GM12874 (cell line): ENCODE measurements around the gene ANXA11.

Source experiments
- TF ChIP-seq, protein P1 (sequence below): IDR thresholded peaks from 2 replicates; pipeline ENCODE4 v1.5.1; 2011; ENCODE audit warnings: low read depth, mild to moderate bottlenecking, control low read depth, low read length, moderate library complexity; ENCODE audit not compliant: insufficient read depth

The ANXA11 gene

DNA sequence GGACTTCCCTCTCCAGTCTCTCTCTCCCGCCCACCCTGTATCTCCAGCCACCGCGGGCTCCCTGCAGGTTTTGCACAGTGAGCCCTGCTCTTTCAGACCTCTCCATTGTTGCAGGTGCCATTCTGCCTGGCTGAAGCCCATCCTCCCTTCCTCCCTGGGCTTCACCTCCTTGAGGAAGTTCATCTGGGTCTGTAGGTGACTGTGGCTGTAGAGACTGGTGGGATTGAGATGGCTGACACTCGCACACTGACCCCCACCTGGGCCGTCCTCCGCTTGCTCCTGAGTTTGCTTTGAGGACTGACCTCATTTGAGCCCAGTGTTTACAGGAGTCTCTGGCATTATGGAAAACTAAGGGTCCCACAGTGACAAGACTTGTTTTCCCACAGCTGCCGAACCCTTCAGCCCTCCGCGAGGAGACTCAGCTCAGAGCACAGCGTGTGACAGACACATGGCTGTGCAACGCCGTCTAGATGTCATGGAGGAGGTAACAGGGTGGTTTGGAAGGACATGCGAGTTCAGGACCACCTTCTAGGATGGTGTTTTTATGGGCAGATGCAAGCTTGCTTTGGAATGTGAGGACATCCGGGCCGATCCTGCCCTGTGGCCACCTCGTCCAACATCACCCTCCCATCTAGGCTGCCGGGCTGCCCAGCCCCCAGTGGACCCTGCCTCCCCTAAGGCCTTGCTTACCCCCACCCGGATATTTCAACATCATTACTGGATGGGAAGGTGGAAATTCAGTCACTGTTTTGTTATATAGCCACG lies 63.5 kb downstream of the ANXA11 start:
- TF ChIP-seq, protein P1, sequence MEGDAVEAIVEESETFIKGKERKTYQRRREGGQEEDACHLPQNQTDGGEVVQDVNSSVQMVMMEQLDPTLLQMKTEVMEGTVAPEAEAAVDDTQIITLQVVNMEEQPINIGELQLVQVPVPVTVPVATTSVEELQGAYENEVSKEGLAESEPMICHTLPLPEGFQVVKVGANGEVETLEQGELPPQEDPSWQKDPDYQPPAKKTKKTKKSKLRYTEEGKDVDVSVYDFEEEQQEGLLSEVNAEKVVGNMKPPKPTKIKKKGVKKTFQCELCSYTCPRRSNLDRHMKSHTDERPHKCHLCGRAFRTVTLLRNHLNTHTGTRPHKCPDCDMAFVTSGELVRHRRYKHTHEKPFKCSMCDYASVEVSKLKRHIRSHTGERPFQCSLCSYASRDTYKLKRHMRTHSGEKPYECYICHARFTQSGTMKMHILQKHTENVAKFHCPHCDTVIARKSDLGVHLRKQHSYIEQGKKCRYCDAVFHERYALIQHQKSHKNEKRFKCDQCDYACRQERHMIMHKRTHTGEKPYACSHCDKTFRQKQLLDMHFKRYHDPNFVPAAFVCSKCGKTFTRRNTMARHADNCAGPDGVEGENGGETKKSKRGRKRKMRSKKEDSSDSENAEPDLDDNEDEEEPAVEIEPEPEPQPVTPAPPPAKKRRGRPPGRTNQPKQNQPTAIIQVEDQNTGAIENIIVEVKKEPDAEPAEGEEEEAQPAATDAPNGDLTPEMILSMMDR, result no peak

DNA sequence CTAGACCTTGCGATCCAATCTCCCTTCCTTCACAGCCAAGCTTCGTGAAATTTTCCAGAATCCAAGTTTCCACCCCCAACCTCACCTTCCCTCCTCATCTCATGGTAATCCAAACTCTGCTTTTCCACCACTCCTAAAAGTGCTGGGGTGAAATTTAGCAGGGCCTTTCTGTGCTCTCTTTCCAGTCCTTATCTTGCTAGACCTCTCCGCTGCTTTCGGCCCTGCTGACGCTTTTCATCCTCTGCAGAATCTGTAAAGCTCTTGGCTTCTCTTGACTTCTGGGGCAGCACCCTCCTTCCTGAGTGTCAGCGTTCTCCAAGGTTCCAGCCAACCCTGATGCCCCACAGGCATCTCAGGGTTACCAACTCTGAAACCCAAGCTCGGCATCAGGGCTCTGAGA lies 65.1 kb downstream of the ANXA11 start:
- TF ChIP-seq, protein P1, result no peak

DNA sequence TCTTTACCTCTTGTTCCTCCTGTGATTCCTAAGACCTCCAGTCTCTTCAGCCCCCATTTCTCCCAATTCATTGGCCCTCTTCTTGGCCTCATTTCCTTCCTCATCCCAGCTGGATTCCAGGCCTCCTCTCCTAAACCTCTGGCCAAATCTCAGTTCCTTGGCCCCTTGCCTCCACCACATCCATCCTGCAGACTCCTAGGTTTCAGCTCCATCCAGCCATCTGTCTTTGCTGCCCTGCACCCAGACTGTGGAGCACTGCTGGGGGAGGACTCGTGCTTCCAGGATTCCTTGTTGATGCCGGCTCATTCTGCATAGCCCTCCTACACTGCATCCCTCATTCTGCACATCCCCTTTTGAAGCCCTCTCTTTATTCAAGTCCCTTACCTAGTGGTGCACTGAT lies 66.1 kb downstream of the ANXA11 start:
- TF ChIP-seq, protein P1, result no peak

DNA sequence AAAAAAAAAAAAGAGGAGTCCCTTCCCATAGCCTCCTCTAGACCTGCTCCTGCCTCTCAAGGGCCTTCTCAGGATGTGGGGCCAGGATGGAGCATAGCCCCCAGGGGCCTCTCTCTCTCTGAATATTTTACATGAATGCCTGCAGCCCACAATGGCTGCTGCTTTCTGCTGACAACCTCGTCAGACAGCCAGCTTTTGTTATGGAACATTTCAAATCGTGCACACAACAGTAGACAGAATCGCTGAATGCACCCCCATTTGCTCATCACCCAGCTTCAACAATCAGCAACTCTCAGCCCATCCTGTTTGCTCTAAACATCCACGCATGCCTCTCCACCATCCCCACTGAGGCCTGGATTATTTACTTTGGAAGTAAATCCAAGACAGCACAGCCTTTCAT lies 67.4 kb downstream of the ANXA11 start:
- TF ChIP-seq, protein P1, result no peak

DNA sequence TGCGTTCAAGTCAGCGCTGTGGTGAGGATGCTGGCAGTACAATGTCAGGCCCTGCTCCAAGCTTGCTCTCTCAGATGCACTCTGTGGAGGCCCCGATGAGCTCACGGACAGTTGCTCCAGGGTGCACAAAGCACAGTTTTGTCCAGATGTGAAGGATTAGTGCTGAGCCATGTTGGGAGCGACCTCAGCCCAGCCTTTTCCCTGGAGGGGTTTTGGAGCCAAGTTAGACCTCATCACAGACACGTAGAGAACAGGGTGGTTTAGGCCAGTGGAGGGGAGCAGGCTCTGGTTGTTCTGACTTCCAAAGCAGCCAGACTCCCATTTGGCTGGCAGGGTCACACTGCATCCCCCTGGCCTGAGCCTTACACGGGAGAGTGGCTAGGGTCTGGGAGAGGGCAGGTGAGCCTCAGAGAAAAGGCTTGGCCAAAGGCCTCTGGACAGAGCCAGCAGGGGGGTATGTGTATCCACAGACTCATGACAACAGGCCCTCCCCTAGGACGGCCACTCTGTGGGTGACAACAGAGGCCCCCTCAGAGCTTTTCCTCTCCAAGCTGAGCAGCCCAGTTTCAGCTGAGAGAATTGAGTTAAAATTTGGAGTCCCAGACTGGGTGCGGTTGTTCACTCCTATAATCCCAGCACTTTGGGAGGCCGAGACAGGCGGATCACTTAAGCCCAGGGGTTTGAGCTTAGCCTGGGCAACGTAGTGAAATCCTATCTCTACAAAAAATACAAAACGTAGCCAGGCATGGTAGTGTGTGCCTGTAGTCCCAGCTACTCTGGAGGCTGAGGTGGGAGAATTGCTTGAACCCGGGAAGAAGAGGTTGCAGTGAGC lies 68.1 kb downstream of the ANXA11 start:
- TF ChIP-seq, protein P1, result no peak

DNA sequence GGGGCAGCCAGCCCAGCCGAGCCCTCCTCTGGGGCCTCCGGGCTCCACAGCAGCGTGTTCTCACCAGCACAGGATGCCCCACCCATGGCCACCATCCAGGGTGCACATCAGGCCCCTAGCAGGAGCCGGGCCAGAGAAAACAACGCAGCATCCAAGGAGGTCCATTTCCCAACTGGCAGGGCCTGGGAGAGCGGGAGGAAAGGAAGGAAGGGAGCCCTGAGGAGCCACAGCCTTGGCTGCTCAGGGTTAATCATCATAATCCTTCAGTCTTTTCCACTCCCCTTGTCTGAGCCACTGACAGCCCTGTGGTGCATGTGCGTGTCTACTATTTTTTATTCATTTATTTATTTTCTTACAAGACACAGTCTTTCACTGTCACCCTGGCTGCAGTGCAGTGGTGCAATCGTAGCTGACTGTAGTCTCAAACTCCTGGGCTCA lies 69.2 kb downstream of the ANXA11 start:
- TF ChIP-seq, protein P1, result no peak

DNA sequence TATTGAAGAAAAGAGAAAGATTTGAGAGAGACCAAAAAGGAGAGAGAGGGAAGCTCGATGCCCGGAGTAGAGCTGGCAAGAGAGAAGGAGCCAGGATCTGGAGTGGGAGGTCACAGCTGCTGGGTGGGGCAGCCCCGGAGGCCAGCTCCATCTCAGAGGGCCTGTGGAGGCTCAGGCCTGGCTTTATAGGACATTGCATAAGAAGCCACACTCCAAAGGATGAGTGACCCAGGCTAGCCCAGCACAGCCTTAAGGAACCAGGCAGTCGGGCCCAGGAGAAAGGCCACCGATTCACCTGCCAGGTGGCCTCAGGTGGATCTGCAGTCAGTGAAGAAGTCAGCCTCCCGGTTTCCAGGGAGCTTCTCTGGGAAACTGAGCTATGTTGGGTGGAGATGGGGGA lies 72.1 kb downstream of the ANXA11 start:
- TF ChIP-seq, protein P1, result no peak
